DOHH2 (cell line): Measurements from ENCODE around the gene DSCAML1.

Experiments
- H3F3A ChIP-seq: fragments of 200-600 bp; sonication (generic), shearing (Covaris generic); 2 replicates; pipeline ENCODE4 v1.6.0; 2016; ENCODE audit warnings: antibody characterized with exemption, mild to moderate bottlenecking; ENCODE audit not compliant: control insufficient read depth, insufficient read depth
- H3K27ac ChIP-seq: fragments of 200-600 bp; sonication (generic); 2 replicates; pipeline ENCODE4 v1.5.1; 2014; ENCODE audit warnings: low read depth, mild to moderate bottlenecking, low read length, moderate library complexity
- H3K27me3 ChIP-seq: fragments of 200-600 bp; sonication (generic); 2 replicates; pipeline ENCODE4 v1.6.1; 2014; ENCODE audit warnings: mild to moderate bottlenecking, low read length, mixed read lengths; ENCODE audit not compliant: control insufficient read depth
- H3K36me3 ChIP-seq: fragments of 200-600 bp; sonication (generic); 2 replicates; pipeline ENCODE4 v1.6.1; 2014; ENCODE audit warnings: mild to moderate bottlenecking, low read length, moderate library complexity, mixed read lengths; ENCODE audit not compliant: control insufficient read depth
- H3K4me1 ChIP-seq: fragments of 200-600 bp; sonication (generic); 2 replicates; pipeline ENCODE4 v1.6.1; 2014; ENCODE audit warnings: mild to moderate bottlenecking, low read length, mixed read lengths; ENCODE audit not compliant: control insufficient read depth
- H3K4me2 ChIP-seq: fragments of 200-600 bp; sonication (generic); 2 replicates; pipeline ENCODE4 v1.6.0; 2014; ENCODE audit warnings: mild to moderate bottlenecking, low read length, moderate library complexity
- H3K4me3 ChIP-seq: fragments of 200-600 bp; sonication (generic); 2 replicates; pipeline ENCODE4 v1.5.1; 2014; ENCODE audit warnings: mild to moderate bottlenecking, low read length, mixed read lengths
- H3K79me2 ChIP-seq: fragments of 200-600 bp; sonication (generic); 2 replicates; pipeline ENCODE4 v1.6.1; 2014; ENCODE audit warnings: mild to moderate bottlenecking, low read length, mixed read lengths; ENCODE audit not compliant: control insufficient read depth
- H3K9me2 ChIP-seq: fragments of 200-600 bp; sonication (generic); replicated peaks from 2 replicates; pipeline ENCODE4 v1.6.1; 2014; ENCODE audit warnings: mild to moderate bottlenecking, low read length, mixed read lengths; ENCODE audit not compliant: control insufficient read depth
- H3K9me3 ChIP-seq: fragments of 200-600 bp; sonication (generic); 2 replicates; pipeline ENCODE4 v1.6.1; 2014; ENCODE audit warnings: antibody characterized with exemption, low read length, mixed read lengths; ENCODE audit not compliant: control insufficient read depth, insufficient read depth
- H4K20me1 ChIP-seq: fragments of 200-600 bp; sonication (generic); 2 replicates; pipeline ENCODE4 v1.6.0; 2014; ENCODE audit warnings: low read depth, mild to moderate bottlenecking, antibody characterized with exemption, low read length, moderate library complexity; ENCODE audit not compliant: control insufficient read depth, insufficient read depth
- EZH2phosphoT487 ChIP-seq: fragments of 200-600 bp; sonication (generic); IDR thresholded peaks from 2 replicates; pipeline ENCODE4 v1.6.1; 2017; ENCODE audit warnings: borderline replicate concordance, mild to moderate bottlenecking, antibody characterized with exemption, low read length, moderate library complexity, mixed read lengths
- TF ChIP-seq, protein P1 (sequence below): fragments of 200-600 bp; sonication (generic); IDR thresholded peaks from one replicate; pipeline ENCODE4 v1.5.1; 2014; ENCODE audit warnings: antibody characterized with exemption, mild to moderate bottlenecking, low read depth, low read length; ENCODE audit not compliant: poor library complexity, severe bottlenecking

Gene DSCAML1

DNA sequence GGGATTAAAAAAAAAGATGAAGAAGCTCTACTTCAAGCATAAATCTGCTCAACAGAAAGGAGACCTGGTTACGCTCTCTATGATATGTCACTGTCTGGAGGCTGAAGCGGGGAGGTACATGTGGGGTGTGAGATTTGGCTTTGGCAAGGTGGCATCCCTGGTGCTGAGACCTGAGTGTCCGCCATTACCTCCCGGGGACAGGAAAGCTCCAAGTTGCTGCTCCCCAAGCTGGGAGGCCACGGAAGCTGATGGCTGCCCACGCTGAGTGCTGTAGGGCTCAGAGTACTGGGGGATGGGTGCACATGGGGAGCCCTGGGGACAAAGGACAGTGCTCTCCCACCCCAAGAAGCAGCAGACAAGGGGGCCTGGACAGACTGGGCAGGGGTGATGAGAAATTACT is 167.9 kb downstream of the DSCAML1 start:
- no peak overlapping the region for H3K4me3 ChIP-seq
- TF ChIP-seq, protein P1, sequence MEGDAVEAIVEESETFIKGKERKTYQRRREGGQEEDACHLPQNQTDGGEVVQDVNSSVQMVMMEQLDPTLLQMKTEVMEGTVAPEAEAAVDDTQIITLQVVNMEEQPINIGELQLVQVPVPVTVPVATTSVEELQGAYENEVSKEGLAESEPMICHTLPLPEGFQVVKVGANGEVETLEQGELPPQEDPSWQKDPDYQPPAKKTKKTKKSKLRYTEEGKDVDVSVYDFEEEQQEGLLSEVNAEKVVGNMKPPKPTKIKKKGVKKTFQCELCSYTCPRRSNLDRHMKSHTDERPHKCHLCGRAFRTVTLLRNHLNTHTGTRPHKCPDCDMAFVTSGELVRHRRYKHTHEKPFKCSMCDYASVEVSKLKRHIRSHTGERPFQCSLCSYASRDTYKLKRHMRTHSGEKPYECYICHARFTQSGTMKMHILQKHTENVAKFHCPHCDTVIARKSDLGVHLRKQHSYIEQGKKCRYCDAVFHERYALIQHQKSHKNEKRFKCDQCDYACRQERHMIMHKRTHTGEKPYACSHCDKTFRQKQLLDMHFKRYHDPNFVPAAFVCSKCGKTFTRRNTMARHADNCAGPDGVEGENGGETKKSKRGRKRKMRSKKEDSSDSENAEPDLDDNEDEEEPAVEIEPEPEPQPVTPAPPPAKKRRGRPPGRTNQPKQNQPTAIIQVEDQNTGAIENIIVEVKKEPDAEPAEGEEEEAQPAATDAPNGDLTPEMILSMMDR, result no peak
- no peak for TF ChIP-seq EZH2phosphoT487
- no peaks in the 10 kb centered on the region for H3K9me2 ChIP-seq
- H3K9me3 ChIP-seq, result no peaks in the 10 kb centered on the region
- no peaks in the 10 kb centered on the region for H3K79me2 ChIP-seq
- H4K20me1 ChIP-seq, result no peaks in the 10 kb centered on the region
- H3K4me2 ChIP-seq, result no peak overlapping the region
- 0 out of 2 replicates have a peak, but pooled peaks cover 3% of the 10 kb centered on the region for H3K27me3 ChIP-seq
- no peaks in the 10 kb centered on the region for H3F3A ChIP-seq
- no peaks in the 10 kb centered on the region for H3K4me1 ChIP-seq
- no peak overlapping the region for H3K27ac ChIP-seq
- H3K36me3 ChIP-seq, result no peaks in the 10 kb centered on the region

DNA sequence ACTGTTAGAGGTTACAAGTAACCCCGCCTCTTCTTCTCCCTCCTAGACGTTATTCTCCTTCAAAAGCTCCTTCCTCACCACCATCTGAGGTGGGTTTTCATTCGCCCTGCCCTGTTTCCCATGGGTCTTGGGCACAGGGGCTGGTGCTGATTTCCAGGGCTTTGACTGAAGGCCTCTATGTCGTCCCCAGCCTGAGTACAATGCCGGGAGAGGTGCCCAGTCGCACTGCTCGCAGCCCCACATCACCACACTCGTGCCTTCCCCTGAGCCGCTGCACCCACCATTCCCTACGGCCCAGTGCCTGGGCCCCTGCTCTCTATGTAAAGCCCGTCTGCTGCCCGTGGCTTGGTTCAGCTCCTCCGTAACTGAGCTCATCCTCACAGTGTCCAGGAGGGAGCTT is 169.8 kb downstream of the DSCAML1 start:
- H3K4me1 ChIP-seq, result no peaks in the 10 kb centered on the region
- H3K4me3 ChIP-seq, result no peak overlapping the region
- H3F3A ChIP-seq, result no peaks in the 10 kb centered on the region
- no peak overlapping the region for H3K4me2 ChIP-seq
- no peak overlapping the region for H3K27ac ChIP-seq
- no peaks in the 10 kb centered on the region for H3K36me3 ChIP-seq
- H3K79me2 ChIP-seq, result no peaks in the 10 kb centered on the region
- H3K27me3 ChIP-seq, result no peaks in the 10 kb centered on the region
- TF ChIP-seq EZH2phosphoT487, result no peak
- TF ChIP-seq, protein P1, result no peak
- peaks cover 3% of the 10 kb centered on the region; the same call in 1 of the 2 replicates for H3K9me3 ChIP-seq
- no peaks in the 10 kb centered on the region for H3K9me2 ChIP-seq
- no peaks in the 10 kb centered on the region for H4K20me1 ChIP-seq

DNA sequence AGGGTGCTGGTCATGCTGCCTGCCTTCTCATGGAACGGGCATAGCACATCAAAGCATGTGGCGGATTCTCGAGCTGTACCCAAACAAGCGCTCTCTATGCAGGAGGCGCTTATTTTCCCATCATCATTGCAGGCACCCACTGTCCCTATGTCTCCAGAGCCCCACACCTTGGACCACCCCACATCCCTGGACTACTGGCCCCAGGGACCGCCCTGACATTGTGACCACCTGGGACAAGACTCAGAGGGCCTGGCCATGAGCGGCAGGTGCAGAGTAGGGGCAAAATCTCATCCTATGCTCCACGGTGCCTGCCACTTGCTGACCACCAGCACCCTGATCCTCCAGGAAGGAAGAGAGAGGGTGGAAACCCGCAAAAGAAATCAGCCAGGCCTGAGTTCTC is 170.4 kb downstream of the DSCAML1 start:
- Histone ChIP-seq H3K9me2 (no peaks in the 10 kb centered on the region), H3K36me3 (no peaks in the 10 kb centered on the region), H3K4me1 (no peaks in the 10 kb centered on the region), H4K20me1 (no peaks in the 10 kb centered on the region), H3K27ac (no peak overlapping the region), H3F3A (no peaks in the 10 kb centered on the region), H3K4me3 (no peak overlapping the region), H3K4me2 (no peak overlapping the region), H3K27me3 (no peaks in the 10 kb centered on the region), H3K9me3 (peaks cover 8% of the 10 kb centered on the region; the same call in 1 of the 2 replicates), H3K79me2 (no peaks in the 10 kb centered on the region)
- TF ChIP-seq, protein P1, result no peak
- TF ChIP-seq EZH2phosphoT487, result no peak

DNA sequence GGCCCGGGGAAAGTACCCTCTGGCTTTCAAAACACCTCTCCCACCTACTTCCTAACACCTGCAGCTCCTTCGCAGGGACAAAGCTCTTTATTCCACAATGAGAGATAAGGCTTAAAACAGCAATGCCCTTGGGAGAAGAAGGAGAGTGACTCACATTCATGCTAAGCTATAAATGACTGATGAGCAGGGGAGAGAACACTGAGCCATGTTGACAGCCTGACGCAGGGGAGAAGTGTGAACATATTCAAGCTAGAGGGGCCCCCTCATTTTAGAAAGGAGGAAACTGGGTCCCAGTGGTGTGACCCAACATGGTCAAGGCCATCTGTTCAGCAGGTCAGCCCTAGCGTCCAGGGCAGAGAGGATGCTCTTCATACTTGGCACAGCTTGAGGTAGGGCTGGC is 171.8 kb downstream of the DSCAML1 start:
- Histone ChIP-seq H3K79me2 (no peaks in the 10 kb centered on the region), H3F3A (no peaks in the 10 kb centered on the region), H3K27me3 (peaks cover 2% of the 10 kb centered on the region; the same call in 1 of the 2 replicates), H3K27ac (no peak overlapping the region), H3K4me2 (no peak overlapping the region), H3K4me1 (no peaks in the 10 kb centered on the region), H4K20me1 (no peaks in the 10 kb centered on the region), H3K36me3 (no peaks in the 10 kb centered on the region), H3K4me3 (no peak overlapping the region), H3K9me2 (no peaks in the 10 kb centered on the region), H3K9me3 (peaks cover 12% of the 10 kb centered on the region; the same call in 1 of the 2 replicates)
- no peak for TF ChIP-seq EZH2phosphoT487
- TF ChIP-seq, protein P1, result no peak
